Uterus (tissue), 2 donors: Measurements from ENCODE around the gene KRT4.

Experiments
- CTCF ChIP-seq, 4 experiments: fragments of 200-600 bp in 2 of 4; fragments of 450-650 bp in 2 of 4; sonication (generic) in 2 of 4; IDR thresholded peaks; one replicate each; pipeline ENCODE4 v1.5.1; 2016 to 2019; ENCODE audit warnings: antibody characterized with exemption in 4 of 4, mild to moderate bottlenecking in 2 of 4, moderate library complexity in 1 of 4
- POLR2A ChIP-seq, 2 donors: fragments of 450-650 bp; IDR thresholded peaks; one replicate each; pipeline ENCODE4 v1.6.1; 2016; ENCODE audit warnings: antibody characterized with exemption in 2 of 2, mild to moderate bottlenecking in 1 of 2, moderate library complexity in 1 of 2

- TF ChIP-seq POLR2A (IDR thresholded peaks at IDR 0.05): no peak
- no peak for TF ChIP-seq CTCF (IDR thresholded peaks at IDR 0.05)
Observed at GRCh38 chr12:52826611-52827498, 12.9 kb upstream of the KRT4 start.
